HepG2 (cell line): Measurements from ENCODE around the gene MPPE1. TPM values are rescaled to one million over a fixed set of nuclear protein-coding genes. Genes with fewer than 3 reads are reported as not detected.
A peak's percentile ranks its signal among the peaks of the same experiment; 100 is the strongest.

ENCODE experiments used
- EED ChIP-seq: sonication (generic); formaldehyde crosslinking; IDR thresholded peaks from 2 replicates; pipeline ENCODE4 v1.5.0; 2020; ENCODE audit warnings: mild to moderate bottlenecking, missing genetic modification reagents
- GABPA ChIP-seq, 2 experiments: IDR thresholded peaks; 2 replicates each; pipeline ENCODE4 v1.6.1; 2011 to 2016; ENCODE audit warnings: low read depth in 2 of 2, low read length in 1 of 2, missing biosample characterization in 1 of 2, missing genetic modification characterization in 1 of 2
- GPBP1L1 ChIP-seq: sonication (generic); formaldehyde crosslinking; IDR thresholded peaks from 2 replicates; pipeline ENCODE4 v1.5.0; 2020; ENCODE audit warnings: mild to moderate bottlenecking, missing genetic modification reagents
- HNF4G ChIP-seq, 2 experiments: sonication (generic) in 1 of 2; formaldehyde crosslinking in 1 of 2; IDR thresholded peaks; 2 replicates each; pipeline versions ENCODE4 v1.4.0 to v1.6.1; 2011 to 2020; ENCODE audit warnings: borderline replicate concordance in 2 of 2, low read depth in 2 of 2, mild to moderate bottlenecking in 2 of 2, low read length in 1 of 2, missing genetic modification reagents in 1 of 2, moderate library complexity in 1 of 2
- HOXA7 ChIP-seq: sonication (generic); formaldehyde crosslinking; IDR thresholded peaks from 2 replicates; pipeline ENCODE4 v1.8.1; 2022; ENCODE audit warnings: mild to moderate bottlenecking, missing genetic modification reagents, moderate library complexity
- IRF2 ChIP-seq: IDR thresholded peaks from 2 replicates; pipeline ENCODE4 v1.6.1; 2018; ENCODE audit warnings: missing genetic modification reagents, missing compliant biosample characterization
- MAFK ChIP-seq, 2 experiments: IDR thresholded peaks in 1 of 2; conservative IDR thresholded peaks in 1 of 2; 2 replicates each; pipeline ENCODE4 v1.6.1; 2011; ENCODE audit warnings: improper control_type of control experiment in 2 of 2, low read length in 2 of 2
- RBM22 ChIP-seq: fragments of 200-400 bp; formaldehyde crosslinking; optimal IDR thresholded peaks from 2 replicates; pipeline ENCODE3; 2017; ENCODE audit warnings: mild to moderate bottlenecking, low read length, moderate library complexity
- RORA ChIP-seq: sonication (generic); formaldehyde crosslinking; IDR thresholded peaks from 2 replicates; pipeline ENCODE4 v1.5.0; 2020; ENCODE audit warnings: mild to moderate bottlenecking, missing genetic modification reagents, moderate library complexity
- TAF1 ChIP-seq: sonication (generic); formaldehyde crosslinking; IDR thresholded peaks from 2 replicates; pipeline ENCODE4 v1.4.0; 2020; ENCODE audit warnings: missing genetic modification reagents
- TARDBP ChIP-seq: sonication (generic); formaldehyde crosslinking; IDR thresholded peaks from 2 replicates; pipeline ENCODE4 v1.8.0; 2022; ENCODE audit warnings: mild to moderate bottlenecking, missing genetic modification reagents
- ZNF670 ChIP-seq: sonication (generic); formaldehyde crosslinking; IDR thresholded peaks from 2 replicates; pipeline ENCODE4 v1.8.0; 2022; ENCODE audit warnings: mild to moderate bottlenecking, missing genetic modification reagents, borderline replicate concordance
- ZNF879 ChIP-seq: sonication (generic); formaldehyde crosslinking; IDR thresholded peaks from 2 replicates; pipeline ENCODE4 v1.8.1; 2023; ENCODE audit warnings: missing genetic modification reagents
- polyA plus RNA-seq, 8 experiments: library from polyadenylated mRNA; depleted of rRNA in 3 of 8; stranded (reverse) in 7 of 8; unstranded in 1 of 8; fragments of >200 nt; fragmentation: Illumina TruSeq in 4 of 8; extraction: Trizol in 4 of 8; gene quantifications; 2 replicates each; pipeline versions ENCODE4 v1.2.1 to v1.2.3, GENCODE V29; 2011 to 2016; ENCODE audit warnings: low read depth in 4 of 8, missing spikeins in 1 of 8, mixed read lengths in 1 of 8; ENCODE audit not compliant: insufficient read depth in 1 of 8
- total RNA-seq, 5 experiments: library from RNA; depleted of rRNA; stranded (reverse); fragments of >200 nt; fragmentation: Illumina TruSeq; extraction: Trizol; gene quantifications; 2 replicates each; pipeline ENCODE4 v1.2.3, GENCODE V29; 2016; ENCODE audit warnings: low read depth in 1 of 5
- TF ChIP-seq, protein P1 (sequence below): IDR thresholded peaks from 2 replicates; pipeline ENCODE4 v1.6.1; 2016
- TF ChIP-seq, protein P2 (sequence below): sonication (generic); formaldehyde crosslinking; IDR thresholded peaks from 2 replicates; pipeline ENCODE4 v1.4.0; 2020; ENCODE audit warnings: missing genetic modification reagents, mild to moderate bottlenecking, borderline replicate concordance
- TF ChIP-seq, protein P3 (sequence below): sonication (generic); formaldehyde crosslinking; IDR thresholded peaks from 2 replicates; pipeline ENCODE4 v1.8.0; 2022; ENCODE audit warnings: missing genetic modification reagents, mild to moderate bottlenecking, moderate library complexity, borderline replicate concordance
- TF ChIP-seq, protein P4 (sequence below): sonication (generic); formaldehyde crosslinking; IDR thresholded peaks from 2 replicates; pipeline ENCODE4 v1.9.0; 2022; ENCODE audit warnings: missing genetic modification reagents, mild to moderate bottlenecking, borderline replicate concordance
- TF ChIP-seq, protein P5 (sequence below): sonication (generic); formaldehyde crosslinking; IDR thresholded peaks from 2 replicates; pipeline ENCODE4 v1.5.0; 2020; ENCODE audit warnings: missing genetic modification reagents

Gene MPPE1
- total and polyA plus RNA-seq, 2 of the 13 experiments (the other 11 are each of a cell fraction or from before 2014, with no cell fraction given): 9.6 to 11.9 TPM

- TF ChIP-seq ZNF879 (CRISPR knock-in tag) (no peak), IRF2 (CRISPR knock-in tag) (peak; percentile 75), TAF1 (no peak), TARDBP (CRISPR knock-in tag) (peak; percentile 54; the same call in 1 of the 2 replicates), ZNF670 (CRISPR knock-in tag) (no peak), RORA (CRISPR knock-in tag) (no peak), RBM22 (no peak), EED (CRISPR knock-in tag) (no peak), HNF4G (IDR thresholded peaks at IDR 0.05; ENCODE audit: borderline replicate concordance, low read depth, low read length) (peak; percentile 97), HNF4G (CRISPR knock-in tag; IDR thresholded peaks at IDR 0.05; ENCODE audit: borderline replicate concordance, low read depth) (no peak), HOXA7 (CRISPR knock-in tag) (no peak), GABPA (IDR thresholded peaks at IDR 0.05; ENCODE audit: low read depth, low read length) (no peak), GABPA (CRISPR knock-in tag; IDR thresholded peaks at IDR 0.05; ENCODE audit: low read depth) (no peak), MAFK (conservative IDR thresholded peaks at IDR 0.05 in 1 of 2, IDR thresholded peaks at IDR 0.05 in 1 of 2; ENCODE audit: low read length in 2 of 2) (peak; percentile 82 to 84), GPBP1L1 (CRISPR knock-in tag) (no peak)
- TF ChIP-seq, protein P1, sequence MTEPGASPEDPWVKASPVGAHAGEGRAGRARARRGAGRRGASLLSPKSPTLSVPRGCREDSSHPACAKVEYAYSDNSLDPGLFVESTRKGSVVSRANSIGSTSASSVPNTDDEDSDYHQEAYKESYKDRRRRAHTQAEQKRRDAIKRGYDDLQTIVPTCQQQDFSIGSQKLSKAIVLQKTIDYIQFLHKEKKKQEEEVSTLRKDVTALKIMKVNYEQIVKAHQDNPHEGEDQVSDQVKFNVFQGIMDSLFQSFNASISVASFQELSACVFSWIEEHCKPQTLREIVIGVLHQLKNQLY: 0 out of 2 replicates have a peak, but pooled peaks have one; percentile 21
- TF ChIP-seq, protein P2, sequence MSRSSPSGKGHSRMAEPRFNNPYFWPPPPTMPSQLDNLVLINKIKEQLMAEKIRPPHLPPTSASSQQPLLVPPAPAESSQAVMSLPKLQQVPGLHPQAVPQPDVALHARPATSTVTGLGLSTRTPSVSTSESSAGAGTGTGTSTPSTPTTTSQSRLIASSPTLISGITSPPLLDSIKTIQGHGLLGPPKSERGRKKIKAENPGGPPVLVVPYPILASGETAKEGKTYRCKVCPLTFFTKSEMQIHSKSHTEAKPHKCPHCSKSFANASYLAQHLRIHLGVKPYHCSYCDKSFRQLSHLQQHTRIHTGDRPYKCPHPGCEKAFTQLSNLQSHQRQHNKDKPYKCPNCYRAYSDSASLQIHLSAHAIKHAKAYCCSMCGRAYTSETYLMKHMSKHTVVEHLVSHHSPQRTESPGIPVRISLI (CRISPR knock-in tag): 0 out of 2 replicates have a peak, but pooled peaks have one; percentile 35
- TF ChIP-seq, protein P3, sequence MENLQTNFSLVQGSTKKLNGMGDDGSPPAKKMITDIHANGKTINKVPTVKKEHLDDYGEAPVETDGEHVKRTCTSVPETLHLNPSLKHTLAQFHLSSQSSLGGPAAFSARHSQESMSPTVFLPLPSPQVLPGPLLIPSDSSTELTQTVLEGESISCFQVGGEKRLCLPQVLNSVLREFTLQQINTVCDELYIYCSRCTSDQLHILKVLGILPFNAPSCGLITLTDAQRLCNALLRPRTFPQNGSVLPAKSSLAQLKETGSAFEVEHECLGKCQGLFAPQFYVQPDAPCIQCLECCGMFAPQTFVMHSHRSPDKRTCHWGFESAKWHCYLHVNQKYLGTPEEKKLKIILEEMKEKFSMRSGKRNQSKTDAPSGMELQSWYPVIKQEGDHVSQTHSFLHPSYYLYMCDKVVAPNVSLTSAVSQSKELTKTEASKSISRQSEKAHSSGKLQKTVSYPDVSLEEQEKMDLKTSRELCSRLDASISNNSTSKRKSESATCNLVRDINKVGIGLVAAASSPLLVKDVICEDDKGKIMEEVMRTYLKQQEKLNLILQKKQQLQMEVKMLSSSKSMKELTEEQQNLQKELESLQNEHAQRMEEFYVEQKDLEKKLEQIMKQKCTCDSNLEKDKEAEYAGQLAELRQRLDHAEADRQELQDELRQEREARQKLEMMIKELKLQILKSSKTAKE (CRISPR knock-in tag): peak; percentile 62; the same call in 1 of the 2 replicates
- TF ChIP-seq, protein P4, sequence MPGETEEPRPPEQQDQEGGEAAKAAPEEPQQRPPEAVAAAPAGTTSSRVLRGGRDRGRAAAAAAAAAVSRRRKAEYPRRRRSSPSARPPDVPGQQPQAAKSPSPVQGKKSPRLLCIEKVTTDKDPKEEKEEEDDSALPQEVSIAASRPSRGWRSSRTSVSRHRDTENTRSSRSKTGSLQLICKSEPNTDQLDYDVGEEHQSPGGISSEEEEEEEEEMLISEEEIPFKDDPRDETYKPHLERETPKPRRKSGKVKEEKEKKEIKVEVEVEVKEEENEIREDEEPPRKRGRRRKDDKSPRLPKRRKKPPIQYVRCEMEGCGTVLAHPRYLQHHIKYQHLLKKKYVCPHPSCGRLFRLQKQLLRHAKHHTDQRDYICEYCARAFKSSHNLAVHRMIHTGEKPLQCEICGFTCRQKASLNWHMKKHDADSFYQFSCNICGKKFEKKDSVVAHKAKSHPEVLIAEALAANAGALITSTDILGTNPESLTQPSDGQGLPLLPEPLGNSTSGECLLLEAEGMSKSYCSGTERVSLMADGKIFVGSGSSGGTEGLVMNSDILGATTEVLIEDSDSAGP: peak; percentile 36; the same call in 1 of the 2 replicates
- TF ChIP-seq, protein P5, sequence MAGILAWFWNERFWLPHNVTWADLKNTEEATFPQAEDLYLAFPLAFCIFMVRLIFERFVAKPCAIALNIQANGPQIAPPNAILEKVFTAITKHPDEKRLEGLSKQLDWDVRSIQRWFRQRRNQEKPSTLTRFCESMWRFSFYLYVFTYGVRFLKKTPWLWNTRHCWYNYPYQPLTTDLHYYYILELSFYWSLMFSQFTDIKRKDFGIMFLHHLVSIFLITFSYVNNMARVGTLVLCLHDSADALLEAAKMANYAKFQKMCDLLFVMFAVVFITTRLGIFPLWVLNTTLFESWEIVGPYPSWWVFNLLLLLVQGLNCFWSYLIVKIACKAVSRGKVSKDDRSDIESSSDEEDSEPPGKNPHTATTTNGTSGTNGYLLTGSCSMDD (CRISPR knock-in tag): no peak
Observed at GRCh38 chr18:11947214-11948191, 39.4 kb upstream of the MPPE1 start (continued).
